Vagina (tissue), 2 donors: ENCODE results near the gene PKD1.

Experiments used
- POLR2AphosphoS5 ChIP-seq, 2 donors: sonication (generic); formaldehyde crosslinking; IDR thresholded peaks; one replicate each; pipeline ENCODE4 v1.9.0; 2017; ENCODE audit warnings: antibody characterized with exemption in 2 of 2, mild to moderate bottlenecking in 2 of 2, low read depth in 1 of 2; ENCODE audit not compliant: insufficient read depth in 1 of 2
- TF ChIP-seq, protein P1 (sequence below), 3 experiments: fragments of 450-650 bp in 2 of 3; fragments of 200-600 bp in 1 of 3; sonication (generic) in 1 of 3; IDR thresholded peaks; one replicate each; pipeline ENCODE4 v1.5.1; 2017 to 2019; ENCODE audit warnings: antibody characterized with exemption in 3 of 3, mild to moderate bottlenecking in 2 of 3, moderate library complexity in 2 of 3

DNA sequence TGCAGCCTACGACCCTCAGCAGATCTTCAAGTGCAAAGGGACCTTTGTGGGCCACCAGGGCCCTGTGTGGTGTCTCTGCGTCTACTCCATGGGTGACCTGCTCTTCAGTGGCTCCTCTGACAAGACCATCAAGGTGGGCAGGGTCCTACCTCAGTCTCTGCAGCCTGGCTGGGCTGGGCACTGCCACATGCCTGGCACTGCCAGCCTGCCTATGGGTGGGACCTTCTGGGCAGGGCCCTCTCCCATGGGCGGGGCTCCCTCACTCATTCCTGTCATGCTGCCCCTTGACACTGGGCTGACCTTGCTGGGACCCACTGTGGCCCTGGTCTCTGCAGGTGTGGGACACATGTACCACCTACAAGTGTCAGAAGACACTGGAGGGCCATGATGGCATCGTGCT lies 38.2 kb upstream of the PKD1 start:
- no peak for TF ChIP-seq POLR2AphosphoS5 (IDR thresholded peaks at IDR 0.05; ENCODE audit: insufficient read depth in 1 of 2, low read depth in 1 of 2)
- TF ChIP-seq, protein P1, sequence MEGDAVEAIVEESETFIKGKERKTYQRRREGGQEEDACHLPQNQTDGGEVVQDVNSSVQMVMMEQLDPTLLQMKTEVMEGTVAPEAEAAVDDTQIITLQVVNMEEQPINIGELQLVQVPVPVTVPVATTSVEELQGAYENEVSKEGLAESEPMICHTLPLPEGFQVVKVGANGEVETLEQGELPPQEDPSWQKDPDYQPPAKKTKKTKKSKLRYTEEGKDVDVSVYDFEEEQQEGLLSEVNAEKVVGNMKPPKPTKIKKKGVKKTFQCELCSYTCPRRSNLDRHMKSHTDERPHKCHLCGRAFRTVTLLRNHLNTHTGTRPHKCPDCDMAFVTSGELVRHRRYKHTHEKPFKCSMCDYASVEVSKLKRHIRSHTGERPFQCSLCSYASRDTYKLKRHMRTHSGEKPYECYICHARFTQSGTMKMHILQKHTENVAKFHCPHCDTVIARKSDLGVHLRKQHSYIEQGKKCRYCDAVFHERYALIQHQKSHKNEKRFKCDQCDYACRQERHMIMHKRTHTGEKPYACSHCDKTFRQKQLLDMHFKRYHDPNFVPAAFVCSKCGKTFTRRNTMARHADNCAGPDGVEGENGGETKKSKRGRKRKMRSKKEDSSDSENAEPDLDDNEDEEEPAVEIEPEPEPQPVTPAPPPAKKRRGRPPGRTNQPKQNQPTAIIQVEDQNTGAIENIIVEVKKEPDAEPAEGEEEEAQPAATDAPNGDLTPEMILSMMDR (IDR thresholded peaks at IDR 0.05), result no peak
